Measurements from ENCODE around the gene TSHB.
"Not testable (repeated sequence)": the region's sequence is repeated elsewhere in the genome, so short reads cannot be mapped to it uniquely, and the experiment has no call there.

Gene TSHB

GRCh38 chr1:115029526-115029925 lies at the start of gene TSHB:
Gene TSHB (plus strand): TSS chr1:115029826. CDS start chr1:115033363, 3,537 bp downstream.
- no peak for FAIRE-seq

- no peak for FAIRE-seq
Observed at GRCh38 chr1:114982251-114982650, 47.4 kb upstream of the TSHB start.

GRCh38 chr1:114986286-114986685 lies 43.3 kb upstream of the TSHB start:
- no peak for FAIRE-seq

GRCh38 chr1:114988095-114988494 lies 41.5 kb upstream of the TSHB start:
- FAIRE-seq = no peak

GRCh38 chr1:114997510-114998289 lies 31.9 kb upstream of the TSHB start:
- FAIRE-seq = peak; percentile 38

- no peak for FAIRE-seq
Observed at GRCh38 chr1:115006191-115006590, 23.4 kb upstream of the TSHB start.

GRCh38 chr1:115012006-115012405 lies 17.6 kb upstream of the TSHB start:
- FAIRE-seq = no peak

GRCh38 chr1:115012434-115012833 lies 17.2 kb upstream of the TSHB start:
- FAIRE-seq = no peak

- no peak for FAIRE-seq
Observed at GRCh38 chr1:115013792-115014191, 15.8 kb upstream of the TSHB start.

- not testable (repeated sequence) for FAIRE-seq
Observed at GRCh38 chr1:115019549-115019948, 10.1 kb upstream of the TSHB start.

GRCh38 chr1:115021145-115021544 lies 8.5 kb upstream of the TSHB start:
- no peak for FAIRE-seq

GRCh38 chr1:115023593-115023992 lies 6.0 kb upstream of the TSHB start:
- FAIRE-seq = no peak

- FAIRE-seq = no peak
Observed at GRCh38 chr1:115031595-115031994, 2.0 kb downstream of the TSHB start.

- FAIRE-seq = no peak
Observed at GRCh38 chr1:115035652-115036051, 6.0 kb downstream of the TSHB start.

- no peak for FAIRE-seq
Observed at GRCh38 chr1:115036814-115037507, 7.3 kb downstream of the TSHB start.

GRCh38 chr1:115040501-115040900 lies 10.9 kb downstream of the TSHB start:
- FAIRE-seq = no peak

- FAIRE-seq = no peak
Observed at GRCh38 chr1:115041654-115042053, 12.0 kb downstream of the TSHB start.

- no peak for FAIRE-seq
Observed at GRCh38 chr1:115046751-115047150, 17.1 kb downstream of the TSHB start.

- FAIRE-seq = no peak
Observed at GRCh38 chr1:115051850-115052249, 22.2 kb downstream of the TSHB start.

GRCh38 chr1:115052454-115053083 lies 22.9 kb downstream of the TSHB start:
- FAIRE-seq = no peak

- FAIRE-seq = no peak
Observed at GRCh38 chr1:115056395-115056798, 26.8 kb downstream of the TSHB start.

GRCh38 chr1:115057661-115058254 lies 28.1 kb downstream of the TSHB start:
- no peak for FAIRE-seq

GRCh38 chr1:115059316-115059715 lies 29.7 kb downstream of the TSHB start:
- FAIRE-seq = no peak

Measured in colon (tissue), 2 donors.